Panc1 (cell line): ENCODE results near the gene ZDHHC19. TPM values are rescaled to one million over a fixed set of nuclear protein-coding genes. Genes with fewer than 3 reads are reported as not detected.

ENCODE experiments used
- ATAC-seq: fragments of 200-7000 bp; cut with Tn5 transposase; 2 replicates; pipeline ENCODE4 v1.9.1; 2020; ENCODE audit warnings: mild to moderate bottlenecking, moderate library complexity
- BruUV-seq: library from RNA; stranded (reverse); fragments of 400-500 nt; replicated peaks from 2 replicates; lab custom pipeline; 2021; lab: Mats Ljungman, UMichigan
- CTCF ChIA-PET: fragments of 300-600 bp; sonication (Branson Sonifier 250); formaldehyde crosslinking; loops from one replicate; lab custom pipeline; 2022; ENCODE audit warnings: antibody characterized with exemption; lab: Charles Lee
- POLR2A ChIA-PET: fragments of 300-600 bp; sonication (Branson Sonifier 250); formaldehyde crosslinking; loops from one replicate; lab custom pipeline; 2022; ENCODE audit warnings: antibody characterized with exemption; lab: Charles Lee
- DNase-seq: peaks from one replicate; pipeline ENCODE4 v3.0.0-alpha.2; 2010; ENCODE audit warnings: low read depth, low spot score
- H3K27ac ChIP-seq: 2 replicates; pipeline ENCODE4 v1.5.1; 2011; ENCODE audit warnings: mild to moderate bottlenecking, low read length, inconsistent platforms
- H3K27me3 ChIP-seq: fragments of 200-500 bp; sonication (Bioruptor generic); 2 replicates; pipeline ENCODE4 v1.6.0; 2014; ENCODE audit warnings: low read length, inconsistent platforms; ENCODE audit not compliant: control insufficient read depth, insufficient read depth
- H3K36me3 ChIP-seq: fragments of 200-500 bp; sonication (Bioruptor generic); 2 replicates; pipeline ENCODE4 v1.5.1; 2014; ENCODE audit warnings: inconsistent platforms, mild to moderate bottlenecking, low read length, moderate library complexity; ENCODE audit not compliant: control insufficient read depth, insufficient read depth
- H3K4me1 ChIP-seq: 2 replicates; pipeline ENCODE4 v1.5.1; 2011; ENCODE audit warnings: inconsistent platforms, mild to moderate bottlenecking, low read length, moderate library complexity; ENCODE audit not compliant: control insufficient read depth, insufficient read depth
- H3K4me3 ChIP-seq, 2 experiments: 2 replicates each; pipeline ENCODE4 v1.5.1; 2011 to 2012; ENCODE audit warnings: low read depth in 2 of 2, low read length in 2 of 2, mild to moderate bottlenecking in 2 of 2, inconsistent platforms in 1 of 2, moderate library complexity in 1 of 2
- H3K9me3 ChIP-seq: fragments of 200-500 bp; sonication (Bioruptor generic); 2 replicates; pipeline ENCODE4 v1.5.1; 2014; ENCODE audit warnings: low read depth, mild to moderate bottlenecking, inconsistent platforms, low read length, moderate library complexity; ENCODE audit not compliant: control insufficient read depth, insufficient read depth
- CTCF ChIP-seq: fragments of 450-650 bp; IDR thresholded peaks from 2 replicates; pipeline ENCODE4 v1.5.1; 2017; ENCODE audit warnings: mild to moderate bottlenecking
- POLR2AphosphoS5 ChIP-seq: IDR thresholded peaks from 2 replicates; pipeline ENCODE4 v1.6.1; 2012; ENCODE audit warnings: mild to moderate bottlenecking, low read depth, low read length, moderate library complexity
- REST ChIP-seq, 2 experiments: IDR thresholded peaks; 2 replicates each; pipeline ENCODE4 v1.6.1; 2011 to 2012; ENCODE audit warnings: low read depth in 2 of 2, control low read depth in 1 of 2, low read length in 1 of 2, mild to moderate bottlenecking in 1 of 2, moderate library complexity in 1 of 2; ENCODE audit not compliant: insufficient read depth in 1 of 2
- SIN3A ChIP-seq: IDR thresholded peaks from 2 replicates; pipeline ENCODE4 v1.6.1; 2012; ENCODE audit warnings: low read depth, mild to moderate bottlenecking, low read length, moderate library complexity, borderline replicate concordance; ENCODE audit not compliant: insufficient read depth
- TCF7L2 ChIP-seq: IDR thresholded peaks from 2 replicates; pipeline ENCODE4 v1.6.1; 2011; ENCODE audit warnings: mild to moderate bottlenecking, low read depth, low read length, inconsistent platforms
- in situ Hi-C: cut with HindIII; loops from 2 replicates; pipeline ENCODE4 v1.10.0; 2016; ENCODE audit warnings: low sequenced_read_pairs, low pct_unique_long_range_greater_than_20kb
- intact Hi-C: fragments of 100-400 bp; cut with micrococcal nuclease; formaldehyde crosslinking; loops from one replicate; pipeline ENCODE4 v1.10.0; 2022; ENCODE audit not compliant: unreplicated experiment
- total RNA-seq: library from RNA; stranded (reverse); gene quantifications from one replicate; pipeline ENCODE4 v1.2.1, GENCODE V29; 2021; ENCODE audit not compliant: unreplicated experiment

Gene ZDHHC19
- total RNA-seq, 1 experiment from 2014 or later: 0.33 TPM

- Histone ChIP-seq H3K9me3 (no peaks in the 10 kb centered on the region), H3K4me1 (peaks cover 4% of the 10 kb centered on the region), H3K36me3 (no peaks in the 10 kb centered on the region), H3K27ac (no peak overlapping the region), H3K4me3 (peak overlapping the region in 1 of 2 experiments; percentile 12; a peak in 1 of 4 replicates), H3K27me3 (no peaks in the 10 kb centered on the region)
- 0 out of 2 replicates have a peak, but pooled peaks have one; percentile 16 for ATAC-seq
- TF ChIP-seq CTCF: no peak
- TF ChIP-seq TCF7L2: no peak
- TF ChIP-seq POLR2AphosphoS5: no peak
- TF ChIP-seq SIN3A: no peak
- TF ChIP-seq REST (IDR thresholded peaks at IDR 0.05; ENCODE audit: insufficient read depth in 1 of 2, low read depth in 2 of 2, low read length in 1 of 2): no peak
- no peak for DNase-seq
- in situ Hi-C loops: no loop called here
- ChIA-PET POLR2A (interaction anchor here (0.5 kb wide), 1 partner anchor 414 kb away, joined by 4 read pairs; no protein-coding TSS in a partner anchor), CTCF (interaction anchor here (0.6 kb wide), 1 partner anchor 102 kb away, joined by 3 read pairs; no protein-coding TSS in a partner anchor)
- BruUV-seq: no TSS peak
- intact Hi-C loops: no loop called here
These were observed 8.2 kb upstream of the ZDHHC19 start for GRCh38 chr3:196219194-196219969.

GRCh38 chr3:196218155-196218712 is 7.0 kb upstream of the ZDHHC19 start:
- no peak for ATAC-seq
- ChIA-PET POLR2A (interaction anchor here (0.7 kb wide), 1 partner anchor 112 kb away, joined by 6 read pairs; no protein-coding TSS in a partner anchor), CTCF (interaction anchor here (0.9 kb wide), 1 partner anchor 307 kb away, joined by 5 read pairs; no protein-coding TSS in a partner anchor)

More at GRCh38 chr3:196218155-196218712, 7.0 kb upstream of the ZDHHC19 start:
- Histone ChIP-seq H3K9me3 (no peaks in the 10 kb centered on the region), H3K36me3 (no peaks in the 10 kb centered on the region), H3K4me3 (no peak overlapping the region), H3K27me3 (no peaks in the 10 kb centered on the region), H3K27ac (no peak overlapping the region), H3K4me1 (peaks cover 4% of the 10 kb centered on the region)
- intact Hi-C loops: no loop called here
- in situ Hi-C loops: no loop called here
- DNase-seq: no peak
- TF ChIP-seq CTCF: no peak
- no peak for TF ChIP-seq SIN3A
- no peak for TF ChIP-seq TCF7L2
- no peak for TF ChIP-seq REST (IDR thresholded peaks at IDR 0.05; ENCODE audit: insufficient read depth in 1 of 2, low read depth in 2 of 2, low read length in 1 of 2)
- TF ChIP-seq POLR2AphosphoS5: no peak
- BruUV-seq: no TSS peak
